Epithelial cell of esophagus (primary cell): ENCODE data around the gene IL27RA.
A peak's percentile ranks its signal among the peaks of the same experiment; 100 is the strongest.
"Not testable (repeated sequence)": the region's sequence is repeated elsewhere in the genome, so short reads cannot be mapped to it uniquely, and the experiment has no call there.

Experiments
- DNase-seq: peaks from one replicate; pipeline ENCODE4 v3.0.0; 2010; ENCODE audit warnings: low read depth
- H3K4me3 ChIP-seq: 2 replicates; pipeline ENCODE4 v1.5.1; 2011; ENCODE audit warnings: mild to moderate bottlenecking, low read length, control low read depth
- CTCF ChIP-seq: IDR thresholded peaks from 2 replicates; pipeline ENCODE4 v1.5.1; 2011; ENCODE audit warnings: low read depth, mild to moderate bottlenecking, low read length, control low read depth, inconsistent platforms; ENCODE audit not compliant: insufficient read depth; ENCODE audit errors: missing control alignments

IL27RA gene

GRCh38 chr19:14022469-14022868 lies 9.1 kb upstream of the IL27RA start:
- no peak for DNase-seq
- H3K4me3 ChIP-seq: no peak overlapping the region
- TF ChIP-seq CTCF: no peak

- peak; percentile 54 for DNase-seq
- H3K4me3 ChIP-seq: no peak overlapping the region
- TF ChIP-seq CTCF: peak; percentile 38
These were observed 7.9 kb upstream of the IL27RA start for GRCh38 chr19:14023404-14024235.

GRCh38 chr19:14026652-14027192 lies 4.8 kb upstream of the IL27RA start:
- DNase-seq: not testable (repeated sequence)

GRCh38 chr19:14027856-14028450 lies 3.6 kb upstream of the IL27RA start, which contains the start of gene RLN3:
RLN3 (plus strand) TSS chr19:14028148; CDS start chr19:14028205, 57 bp downstream.
- no peak for DNase-seq
- no peak within 1 kb of the TSS for H3K4me3 ChIP-seq
- TF ChIP-seq CTCF: no peak

More at GRCh38 chr19:14026652-14027192, 4.8 kb upstream of the IL27RA start:
- H3K4me3 ChIP-seq: not testable (repeated sequence)

- TF ChIP-seq CTCF: no peak
- no peak overlapping the region for H3K4me3 ChIP-seq
- DNase-seq: no peak
These were observed 2.7 kb upstream of the IL27RA start for GRCh38 chr19:14028901-14029300.

- H3K4me3 ChIP-seq: peak overlapping the region; percentile 51
- TF ChIP-seq CTCF: no peak
- no peak for DNase-seq
These were observed 404 bp upstream of the IL27RA start for GRCh38 chr19:14030997-14031718.

- no peak for TF ChIP-seq CTCF
- peak; percentile 60 for DNase-seq
These were observed 2.4 kb downstream of the IL27RA start for GRCh38 chr19:14033946-14034345.

GRCh38 chr19:14035159-14035558 lies 3.6 kb downstream of the IL27RA start:
- not testable (repeated sequence) for DNase-seq, H3K4me3 ChIP-seq

More at GRCh38 chr19:14033946-14034345, 2.4 kb downstream of the IL27RA start:
- H3K4me3 ChIP-seq: no peak overlapping the region
